ENCODE results near the gene SLC9A3. TPM values are rescaled to one million over a fixed set of nuclear protein-coding genes. Genes with fewer than 3 reads are reported as not detected.
A peak's percentile ranks its signal among the peaks of the same experiment; 100 is the strongest.

The SLC9A3 gene
- total RNA-seq, 4 donors from 2014 or later, result 1.7 to 4.5 (median 2.9) TPM

- no peak for ATAC-seq
- Histone ChIP-seq H3K4me1 (no peaks in the 10 kb centered on the region), H3K27ac (no peak overlapping the region), H3K4me3 (no peak overlapping the region), H3K27me3 (peaks cover 21 to 46% (median 40%) of the 10 kb centered on the region in 3 donors), H3K36me3 (no peaks in the 10 kb centered on the region), H3K9me3 (no peaks in the 10 kb centered on the region)
- no peak for TF ChIP-seq POLR2A (IDR thresholded peaks at IDR 0.05)
- TF ChIP-seq, protein P1, sequence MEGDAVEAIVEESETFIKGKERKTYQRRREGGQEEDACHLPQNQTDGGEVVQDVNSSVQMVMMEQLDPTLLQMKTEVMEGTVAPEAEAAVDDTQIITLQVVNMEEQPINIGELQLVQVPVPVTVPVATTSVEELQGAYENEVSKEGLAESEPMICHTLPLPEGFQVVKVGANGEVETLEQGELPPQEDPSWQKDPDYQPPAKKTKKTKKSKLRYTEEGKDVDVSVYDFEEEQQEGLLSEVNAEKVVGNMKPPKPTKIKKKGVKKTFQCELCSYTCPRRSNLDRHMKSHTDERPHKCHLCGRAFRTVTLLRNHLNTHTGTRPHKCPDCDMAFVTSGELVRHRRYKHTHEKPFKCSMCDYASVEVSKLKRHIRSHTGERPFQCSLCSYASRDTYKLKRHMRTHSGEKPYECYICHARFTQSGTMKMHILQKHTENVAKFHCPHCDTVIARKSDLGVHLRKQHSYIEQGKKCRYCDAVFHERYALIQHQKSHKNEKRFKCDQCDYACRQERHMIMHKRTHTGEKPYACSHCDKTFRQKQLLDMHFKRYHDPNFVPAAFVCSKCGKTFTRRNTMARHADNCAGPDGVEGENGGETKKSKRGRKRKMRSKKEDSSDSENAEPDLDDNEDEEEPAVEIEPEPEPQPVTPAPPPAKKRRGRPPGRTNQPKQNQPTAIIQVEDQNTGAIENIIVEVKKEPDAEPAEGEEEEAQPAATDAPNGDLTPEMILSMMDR (IDR thresholded peaks at IDR 0.05 in 4 of 5, conservative IDR thresholded peaks at IDR 0.05 in 1 of 5), result no peak
- in situ Hi-C loops (cut with MboI; ENCODE audit: low sequenced_read_pairs in 4 of 4) (no loop called here), intact Hi-C loops (cut with DNase I; ENCODE audit: low total_unique reads) (no loop called here)
- DNase-seq, result no peak
These were observed 21.7 kb downstream of the SLC9A3 start for GRCh38 chr5:502325-503079.

GRCh38 chr5:501831-502184 is 22.4 kb downstream of the SLC9A3 start:
- no peak for ATAC-seq
- in situ Hi-C loops (cut with MboI; ENCODE audit: low sequenced_read_pairs in 4 of 4), result no loop called here
- Histone ChIP-seq H3K9me3 (no peaks in the 10 kb centered on the region), H3K4me1 (no peaks in the 10 kb centered on the region), H3K4me3 (peak overlapping the region in 1 of 4 donors; percentile 7), H3K27me3 (peaks cover 21 to 53% (median 40%) of the 10 kb centered on the region in 3 donors), H3K27ac (no peak overlapping the region), H3K36me3 (no peaks in the 10 kb centered on the region)
- DNase-seq, result no peak
- intact Hi-C loops (cut with DNase I; ENCODE audit: low total_unique reads), result no loop called here
- TF ChIP-seq POLR2A (IDR thresholded peaks at IDR 0.05), result no peak
- TF ChIP-seq, protein P1 (IDR thresholded peaks at IDR 0.05 in 4 of 5, conservative IDR thresholded peaks at IDR 0.05 in 1 of 5), result no peak

GRCh38 chr5:501105-501830 is 23.0 kb downstream of the SLC9A3 start:
- DNase-seq (no peak), ATAC-seq (no peak)
- intact Hi-C loops (cut with DNase I; ENCODE audit: low total_unique reads), result no loop called here
- TF ChIP-seq POLR2A (IDR thresholded peaks at IDR 0.05), result no peak
- TF ChIP-seq, protein P1 (IDR thresholded peaks at IDR 0.05 in 4 of 5, conservative IDR thresholded peaks at IDR 0.05 in 1 of 5), result no peak
- H3K27ac ChIP-seq, result no peak overlapping the region
- H3K27me3 ChIP-seq, result peaks cover 21 to 55% (median 40%) of the 10 kb centered on the region in 3 donors
- H3K9me3 ChIP-seq, result no peaks in the 10 kb centered on the region
- in situ Hi-C loops (cut with MboI; ENCODE audit: low sequenced_read_pairs in 4 of 4), result no loop called here
- H3K4me3 ChIP-seq, result peak overlapping the region in 1 of 4 donors; percentile 7
- no peaks in the 10 kb centered on the region for H3K4me1 ChIP-seq
- no peaks in the 10 kb centered on the region for H3K36me3 ChIP-seq

- TF ChIP-seq, protein P1 (IDR thresholded peaks at IDR 0.05 in 4 of 5, conservative IDR thresholded peaks at IDR 0.05 in 1 of 5), result no peak
- TF ChIP-seq POLR2A (IDR thresholded peaks at IDR 0.05), result no peak
- in situ Hi-C loops (cut with MboI; ENCODE audit: low sequenced_read_pairs in 4 of 4), result no loop called here
- ATAC-seq, result no peak
These were observed 23.8 kb downstream of the SLC9A3 start for GRCh38 chr5:500491-500890.

More at GRCh38 chr5:500491-500890, 23.8 kb downstream of the SLC9A3 start:
- Histone ChIP-seq H3K36me3 (no peaks in the 10 kb centered on the region), H3K27me3 (peaks cover 21 to 57% (median 40%) of the 10 kb centered on the region in 3 donors), H3K27ac (no peak overlapping the region), H3K4me1 (no peaks in the 10 kb centered on the region), H3K9me3 (no peaks in the 10 kb centered on the region), H3K4me3 (no peak overlapping the region)
- intact Hi-C loops (cut with DNase I; ENCODE audit: low total_unique reads), result no loop called here
- DNase-seq, result no peak

All from gastrocnemius medialis (tissue), 4 donors.